Erythroblast (primary cell): ENCODE data around the gene CCNA2.

Experiments used
- GATA1 ChIP-seq: IDR thresholded peaks from 2 replicates; pipeline ENCODE4 v1.6.1; 2011; ENCODE audit warnings: low read depth, mild to moderate bottlenecking, control low read depth, low read length, moderate library complexity
- POLR2A ChIP-seq: IDR thresholded peaks from 2 replicates; pipeline ENCODE4 v1.6.1; 2011; ENCODE audit warnings: mild to moderate bottlenecking, low read length

DNA sequence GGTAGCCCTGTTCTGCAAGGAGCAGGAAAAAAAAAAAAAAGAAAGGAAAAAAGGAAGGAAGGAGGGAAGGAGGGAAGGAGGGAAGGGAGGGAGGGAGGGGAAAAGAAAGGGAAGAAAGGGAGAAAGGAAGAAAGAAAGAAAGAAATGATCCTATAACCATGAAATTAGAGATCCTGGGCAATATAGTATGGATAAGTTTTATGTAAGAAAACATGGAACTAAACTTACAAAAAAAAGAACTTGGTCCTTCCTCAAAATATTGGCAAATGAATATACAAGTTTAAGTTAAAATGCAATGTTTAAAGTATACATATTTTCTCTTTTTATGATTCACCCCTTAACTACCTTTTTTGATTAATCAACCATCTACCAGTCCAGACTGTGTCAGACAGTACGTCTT, 27.7 kb upstream of the CCNA2 start:
- TF ChIP-seq POLR2A (no peak), GATA1 (no peak)
